ENCODE data around the gene COL8A2. TPM values are rescaled to one million over a fixed set of nuclear protein-coding genes. Genes with fewer than 3 reads are reported as not detected.

Gene COL8A2
- total RNA-seq, 4 donors from 2014 or later = 43.3 to 57.8 (median 50.6) TPM

- peaks cover 0 to 11% of the 10 kb centered on the region in 2 donors for H3K36me3 ChIP-seq
- TF ChIP-seq CTCF (IDR thresholded peaks at IDR 0.05) = no peak
- TF ChIP-seq EP300 (IDR thresholded peaks at IDR 0.05) = no peak
- TF ChIP-seq POLR2A (IDR thresholded peaks at IDR 0.05) = no peak
- TF ChIP-seq POLR2AphosphoS5 (IDR thresholded peaks at IDR 0.05) = no peak
- no peak for ATAC-seq
- H3K27me3 ChIP-seq = no peaks in the 10 kb centered on the region
- peaks cover 2 to 100% (median 46%) of the 10 kb centered on the region in 3 donors for H3K4me1 ChIP-seq
- peak overlapping the region in 3 of 4 donors; percentile 2 to 77 (median 28) for H3K27ac ChIP-seq
- 86 to 90% methylated on average over 1 of the region's 1 CpG for WGBS, 2 donors (ENCODE audit: low coverage in 1 of 2)
- no peaks in the 10 kb centered on the region for H3K9me3 ChIP-seq
- H3K4me3 ChIP-seq = no peak overlapping the region
Observed at GRCh38 chr1:36165145-36165544, 40.1 kb upstream of the COL8A2 start.

- Histone ChIP-seq H3K27me3 (no peaks in the 10 kb centered on the region), H3K36me3 (peaks cover 0 to 8% of the 10 kb centered on the region in 2 donors), H3K4me1 (peaks cover 2 to 100% (median 53%) of the 10 kb centered on the region in 3 donors), H3K4me3 (no peak overlapping the region), H3K27ac (peak overlapping the region in 2 of 4 donors; percentile 24 to 77), H3K9me3 (no peaks in the 10 kb centered on the region)
- TF ChIP-seq POLR2A (IDR thresholded peaks at IDR 0.05) = no peak
- no peak for TF ChIP-seq CTCF (IDR thresholded peaks at IDR 0.05)
- TF ChIP-seq EP300 (IDR thresholded peaks at IDR 0.05) = no peak
- no peak for TF ChIP-seq POLR2AphosphoS5 (IDR thresholded peaks at IDR 0.05)
- ATAC-seq = no peak
- WGBS, 2 donors (ENCODE audit: low coverage in 1 of 2) = 100% methylated on average over 2 of the region's 2 CpGs
Observed at GRCh38 chr1:36164361-36164760, 39.3 kb upstream of the COL8A2 start.

GRCh38 chr1:36163426-36163825, 38.4 kb upstream of the COL8A2 start:
- peaks cover 0 to 8% of the 10 kb centered on the region in 2 donors for H3K36me3 ChIP-seq
- peaks cover 2 to 100% (median 63%) of the 10 kb centered on the region in 3 donors for H3K4me1 ChIP-seq
- H3K27ac ChIP-seq = peak overlapping the region in 2 of 4 donors; percentile 100
- H3K9me3 ChIP-seq = no peaks in the 10 kb centered on the region
- no peaks in the 10 kb centered on the region for H3K27me3 ChIP-seq
- no peak for ATAC-seq
- H3K4me3 ChIP-seq = no peak overlapping the region
- no peak for TF ChIP-seq EP300 (IDR thresholded peaks at IDR 0.05)
- no peak for TF ChIP-seq POLR2A (IDR thresholded peaks at IDR 0.05)
- TF ChIP-seq CTCF (IDR thresholded peaks at IDR 0.05) = no peak
- TF ChIP-seq POLR2AphosphoS5 (IDR thresholded peaks at IDR 0.05) = no peak

GRCh38 chr1:36162680-36163239, 37.7 kb upstream of the COL8A2 start:
- WGBS, 2 donors (ENCODE audit: low coverage in 1 of 2) = no CpG with 5 or more reads among the region's 1 CpG
- Histone ChIP-seq H3K27ac (peak overlapping the region; percentile 72 to 100 (median 95)), H3K27me3 (no peaks in the 10 kb centered on the region), H3K36me3 (peaks cover 0 to 1% of the 10 kb centered on the region in 2 donors), H3K9me3 (no peaks in the 10 kb centered on the region), H3K4me1 (peaks cover 2 to 100% (median 69%) of the 10 kb centered on the region in 3 donors), H3K4me3 (no peak overlapping the region)
- no peak for ATAC-seq
- TF ChIP-seq EP300 (IDR thresholded peaks at IDR 0.05) (no peak), POLR2AphosphoS5 (IDR thresholded peaks at IDR 0.05) (no peak)

- no peaks in the 10 kb centered on the region for H3K36me3 ChIP-seq
- peaks cover 2 to 99% (median 65%) of the 10 kb centered on the region in 3 donors for H3K4me1 ChIP-seq
- H3K9me3 ChIP-seq = no peaks in the 10 kb centered on the region
- TF ChIP-seq CTCF (IDR thresholded peaks at IDR 0.05) = no peak
- no peak for TF ChIP-seq EP300 (IDR thresholded peaks at IDR 0.05)
- no peak for TF ChIP-seq POLR2AphosphoS5 (IDR thresholded peaks at IDR 0.05)
- no peak for TF ChIP-seq POLR2A (IDR thresholded peaks at IDR 0.05)
- peak overlapping the region in 1 of 2 donors; percentile 51 for H3K4me3 ChIP-seq
- peak overlapping the region; percentile 72 to 100 (median 95) for H3K27ac ChIP-seq
- no peaks in the 10 kb centered on the region for H3K27me3 ChIP-seq
- ATAC-seq = peak; percentile 22
- 6 to 22% methylated on average over 3 to 13 of the region's 14 CpGs for WGBS, 2 donors (ENCODE audit: low coverage in 1 of 2)
Observed at GRCh38 chr1:36161641-36162531, 36.9 kb upstream of the COL8A2 start.
